ENCODE results near the gene CRB1.

The CRB1 gene

GRCh38 chr1:197303463-197303862 is 35.4 kb downstream of the CRB1 start:
- no peak for DNase-seq (ENCODE audit: low read depth)

GRCh38 chr1:197304638-197305200 is 36.7 kb downstream of the CRB1 start:
- DNase-seq (ENCODE audit: low read depth): no peak

DNA sequence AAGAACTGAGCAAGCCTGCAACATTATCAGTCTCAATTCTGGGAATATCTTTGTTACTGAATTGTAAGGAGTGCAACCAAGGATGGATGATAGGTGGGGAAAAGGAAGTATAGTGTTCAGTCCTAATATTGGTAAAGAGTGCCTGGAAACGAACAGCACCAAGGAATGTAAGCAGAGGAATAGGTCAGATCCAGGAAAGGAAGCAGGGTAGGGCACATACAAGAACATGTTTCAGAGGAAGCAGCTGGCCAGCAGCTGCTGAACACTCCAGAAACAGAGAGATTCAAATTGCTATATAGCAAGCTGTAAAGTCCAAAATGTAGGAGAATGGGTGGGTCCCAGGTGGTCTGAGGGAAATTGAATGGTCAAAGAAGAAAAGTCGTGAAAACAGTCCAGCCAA is 37.9 kb downstream of the CRB1 start:
- no peak for DNase-seq (ENCODE audit: low read depth)

- no peak for DNase-seq (ENCODE audit: low read depth)
Measured at GRCh38 chr1:197306381-197307062, 38.5 kb downstream of the CRB1 start.

GRCh38 chr1:197307136-197307535 is 39.1 kb downstream of the CRB1 start:
- DNase-seq (ENCODE audit: low read depth): no peak

GRCh38 chr1:197307551-197307950 is 39.5 kb downstream of the CRB1 start:
- DNase-seq (ENCODE audit: low read depth): no peak

DNA sequence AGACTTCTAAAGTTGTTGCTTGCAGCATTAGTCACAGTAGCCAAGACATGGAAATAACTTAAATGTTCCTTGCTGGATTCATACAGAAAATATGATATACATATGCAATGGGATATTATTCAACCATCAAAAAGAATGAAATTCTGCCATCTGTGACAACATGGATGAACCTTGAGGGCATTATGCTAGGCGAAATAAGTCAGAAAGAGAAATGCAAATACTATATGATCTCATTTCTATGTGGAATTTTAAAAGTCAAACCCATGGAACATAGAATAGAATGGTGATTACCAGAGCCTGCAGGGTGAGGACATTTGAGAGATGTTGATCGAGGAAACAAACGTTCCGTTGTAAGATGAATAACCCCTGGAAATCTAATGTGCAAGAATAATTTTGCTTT is 43.0 kb downstream of the CRB1 start:
- DNase-seq (ENCODE audit: low read depth): no peak

DNA sequence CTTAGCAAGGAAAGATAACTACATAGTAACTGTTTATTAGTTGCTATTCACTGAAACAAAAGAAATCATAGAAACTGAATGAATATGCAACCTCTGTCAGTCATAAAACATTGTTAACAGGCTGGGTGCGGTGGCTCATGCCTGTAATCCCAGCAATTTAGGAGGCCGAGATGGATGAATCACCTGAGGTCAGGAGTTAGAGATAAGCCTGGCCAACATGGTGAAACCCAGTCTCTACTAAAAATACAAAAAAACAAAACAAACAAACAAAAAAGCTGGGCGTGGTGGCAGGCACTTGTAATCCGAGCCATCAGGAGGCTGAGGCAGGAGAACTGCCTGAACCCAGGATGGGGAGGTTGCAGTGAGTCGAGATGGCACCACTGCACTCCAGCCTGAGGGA is 44.1 kb downstream of the CRB1 start:
- DNase-seq (ENCODE audit: low read depth): no peak

DNA sequence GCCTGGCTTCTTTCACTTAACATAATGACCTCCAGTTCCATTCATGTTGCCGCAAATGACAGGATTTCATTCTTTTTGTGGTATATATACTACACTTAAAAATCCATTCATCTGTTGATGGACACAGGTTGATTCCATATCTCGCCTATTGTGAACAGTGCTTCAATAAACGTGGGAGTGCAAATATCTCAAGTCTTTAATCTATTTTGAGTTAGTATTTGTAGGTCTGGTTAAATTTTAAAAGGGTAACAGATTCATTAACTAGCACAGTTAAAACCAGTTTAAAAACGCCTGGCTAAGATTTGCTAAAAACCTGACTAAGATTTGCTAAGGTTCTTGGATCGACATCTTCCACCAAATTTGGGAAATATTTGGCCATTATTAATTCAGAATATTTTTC is 45.7 kb downstream of the CRB1 start:
- no peak for DNase-seq (ENCODE audit: low read depth)

- no peak for DNase-seq (ENCODE audit: low read depth)
Measured at GRCh38 chr1:197314682-197315081, 46.6 kb downstream of the CRB1 start.

DNA sequence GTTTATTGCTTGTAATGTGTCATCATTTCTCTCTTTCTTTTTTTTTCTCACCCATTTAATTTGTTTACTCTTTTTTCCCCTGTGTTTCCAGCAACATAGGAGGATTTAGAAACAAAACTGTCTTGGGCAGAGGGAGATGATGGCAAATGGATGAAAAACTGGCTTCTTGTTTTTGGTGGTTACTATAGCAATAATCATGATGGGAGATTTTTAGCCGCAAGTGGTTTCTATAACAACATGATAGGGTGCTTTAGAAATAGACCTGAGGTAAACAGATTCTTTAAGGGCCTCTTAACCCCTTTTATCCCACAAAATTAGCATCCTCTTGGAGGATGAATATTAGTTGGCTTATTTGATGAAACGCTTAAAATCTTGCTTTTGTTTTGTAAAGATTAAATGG is 51.6 kb downstream of the CRB1 start:
- no peak for DNase-seq (ENCODE audit: low read depth)

DNA sequence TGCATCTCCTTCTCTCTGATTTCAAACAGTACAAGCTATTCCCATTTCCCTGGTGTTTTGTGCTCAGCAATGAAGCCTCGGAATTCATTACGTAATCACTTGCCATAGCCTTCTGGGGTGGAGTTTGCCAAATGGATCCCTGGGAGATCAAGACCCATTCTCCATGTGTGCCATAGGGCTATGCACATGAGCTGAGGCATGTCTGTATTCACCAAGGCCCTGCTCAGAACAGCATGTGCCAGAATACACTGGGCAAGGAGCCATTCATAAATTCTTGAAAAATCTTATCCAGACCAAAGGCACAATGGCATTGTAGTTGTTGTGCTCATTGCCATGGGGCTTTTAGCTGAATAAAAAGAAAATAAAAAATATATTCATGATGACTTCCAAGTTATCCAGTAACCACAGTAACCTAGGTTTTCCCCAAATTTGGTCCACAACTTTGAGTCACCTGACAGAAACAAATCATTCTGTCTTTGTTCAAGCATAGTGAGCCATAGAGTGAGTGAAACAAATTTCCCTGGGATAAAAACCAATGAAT is 53.0 kb downstream of the CRB1 start:
- no peak for DNase-seq (ENCODE audit: low read depth)

DNA sequence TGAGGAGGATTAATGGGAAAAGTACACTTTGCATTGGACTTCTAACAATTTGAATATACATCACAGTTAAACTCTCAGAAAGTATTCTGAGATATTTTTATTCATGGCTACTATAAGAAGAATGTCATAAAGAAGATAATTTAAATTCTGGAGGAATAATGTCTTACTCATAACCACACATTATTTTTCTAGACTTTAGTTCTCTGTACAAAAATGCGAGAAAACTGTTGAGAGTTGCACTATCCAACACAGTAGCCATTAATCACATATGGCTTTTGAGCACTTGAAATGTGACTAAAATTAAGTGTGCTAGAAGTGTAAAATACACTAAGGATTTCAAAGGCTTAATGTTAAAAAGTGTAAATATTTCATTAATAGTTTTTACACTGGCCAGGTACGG is 53.8 kb downstream of the CRB1 start:
- DNase-seq (ENCODE audit: low read depth): no peak

DNA sequence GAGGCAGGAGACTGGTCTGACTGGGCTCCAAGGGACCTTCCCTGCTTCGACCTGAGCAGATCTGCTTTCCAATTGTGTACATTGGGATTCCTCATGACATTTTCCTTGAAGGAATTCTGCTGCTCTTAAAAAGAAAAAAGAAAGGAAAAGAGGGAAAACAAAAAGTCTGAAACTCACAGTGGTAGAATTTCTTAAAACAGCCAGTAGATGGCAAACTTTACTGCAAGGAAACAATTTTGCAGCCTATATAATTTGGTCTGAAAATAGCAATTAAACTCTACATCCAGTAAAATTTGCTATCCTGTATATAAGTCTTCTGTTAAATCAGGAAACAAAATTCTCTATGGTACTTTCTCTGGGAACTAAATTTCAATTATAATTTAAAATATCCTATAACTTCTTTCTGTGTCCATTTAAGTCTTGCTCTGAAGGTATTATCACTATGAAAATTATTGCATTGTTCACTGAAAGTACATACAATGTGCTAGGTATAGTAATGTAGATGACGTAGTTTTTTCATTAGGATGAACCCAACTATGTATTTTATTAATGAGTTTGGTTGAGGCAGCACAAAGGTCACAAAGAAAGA is 59.8 kb downstream of the CRB1 start:
- no peak for DNase-seq (ENCODE audit: low read depth)

- DNase-seq (ENCODE audit: low read depth): no peak
Measured at GRCh38 chr1:197330213-197330612, 62.2 kb downstream of the CRB1 start.

GRCh38 chr1:197331565-197331964 is 63.5 kb downstream of the CRB1 start:
- DNase-seq (ENCODE audit: low read depth): no peak

DNA sequence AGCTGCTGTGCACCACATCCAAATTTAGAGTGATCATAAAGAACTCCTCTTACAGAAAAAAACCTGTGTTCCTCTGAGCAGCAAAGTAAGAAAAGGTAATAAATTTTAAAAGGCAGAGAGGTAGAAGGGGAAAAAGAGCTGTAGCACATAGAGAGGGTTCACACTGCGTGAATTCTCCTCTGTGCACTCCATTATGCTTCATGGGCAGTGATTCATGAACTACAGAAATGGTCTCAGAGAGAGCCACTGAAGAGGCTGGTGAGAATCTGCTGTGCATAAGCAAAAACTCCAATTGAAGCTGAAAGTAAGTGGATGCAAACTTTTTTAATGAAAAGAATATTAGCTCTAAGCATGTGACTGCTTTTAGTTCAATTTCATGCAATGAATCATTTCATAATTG is 65.0 kb downstream of the CRB1 start:
- no peak for DNase-seq (ENCODE audit: low read depth)

GRCh38 chr1:197336571-197336970 is 68.5 kb downstream of the CRB1 start:
- DNase-seq (ENCODE audit: low read depth): no peak

GRCh38 chr1:197339106-197340060 is 71.3 kb downstream of the CRB1 start:
- no peak for DNase-seq (ENCODE audit: low read depth)

GRCh38 chr1:197341626-197342025 is 73.6 kb downstream of the CRB1 start:
- no peak for DNase-seq (ENCODE audit: low read depth)

DNA sequence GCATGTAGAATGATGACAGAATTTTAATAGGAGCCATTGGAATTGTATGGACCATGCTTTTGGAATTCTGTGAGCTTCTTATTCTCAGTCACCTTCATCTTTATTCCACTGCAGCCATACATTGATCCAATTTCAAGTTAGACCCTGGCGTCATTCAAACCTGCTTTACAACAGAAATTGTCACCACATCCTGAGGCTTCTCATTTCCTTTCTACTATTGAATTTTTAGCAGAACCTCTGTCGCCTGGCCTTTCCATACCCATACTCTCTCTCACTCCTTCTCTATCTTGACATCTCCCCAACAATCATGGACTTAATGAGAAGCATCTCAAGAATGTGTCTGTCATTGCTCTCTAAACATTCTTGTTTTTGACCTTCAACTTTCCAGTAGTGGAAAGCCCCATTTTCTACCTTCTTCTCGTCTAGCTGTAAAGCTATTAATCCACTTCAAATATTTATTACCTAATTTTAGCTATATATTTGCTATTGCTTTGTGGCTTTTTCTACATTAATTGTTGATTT is 74.1 kb downstream of the CRB1 start:
- no peak for DNase-seq (ENCODE audit: low read depth)

GRCh38 chr1:197342669-197343068 is 74.6 kb downstream of the CRB1 start:
- DNase-seq (ENCODE audit: low read depth): no peak

Data from HS-27A (cell line).